ENCODE results near the gene CCDC134. TPM values are rescaled to one million over a fixed set of nuclear protein-coding genes. Genes with fewer than 3 reads are reported as not detected.

The CCDC134 gene
- total and polyA plus RNA-seq, 2 of the 13 experiments (the other 11 are each of a cell fraction or from before 2014, with no cell fraction given), result 4.8 to 17.4 TPM

- H3K36me3 ChIP-seq (replicated peaks in 1 of 2; ENCODE audit: control insufficient read depth in 1 of 2, insufficient read depth in 2 of 2, low read length in 2 of 2), result peaks cover 30 to 83% of the 10 kb centered on the region in 2 experiments
- FAIRE-seq (no peak), ATAC-seq (no peak), DNase-seq (ENCODE audit: low spot score) (no peak)
- H3K27me3 ChIP-seq (ENCODE audit: control insufficient read depth in 1 of 2, insufficient read depth in 2 of 2, low read length in 2 of 2), result no peaks in the 10 kb centered on the region
- no peak overlapping the region for H2AFZ ChIP-seq (ENCODE audit: low read length)
- in situ Hi-C loops (cut with HindIII; ENCODE audit: extremely low pct_ligation_motif_present, low pct_unique_long_range_greater_than_20kb) (no loop called here), intact Hi-C loops (cut with micrococcal nuclease; ENCODE audit: unreplicated experiment) (no loop called here)
- ChIA-PET POLR2A (no interaction called here), CTCF (ENCODE audit: low intra/inter-chr PET ratio, low total read pairs) (no interaction called here)
- no peak overlapping the region for H3K4me3 ChIP-seq (replicated peaks in 1 of 3; ENCODE audit: insufficient read depth in 1 of 3, low read depth in 2 of 3, low read length in 3 of 3)
- H3K79me2 ChIP-seq (ENCODE audit: insufficient read depth, low read length), result no peaks in the 10 kb centered on the region
- 91% methylated on average over 2 of the region's 2 CpGs for WGBS (ENCODE audit: low lambda C conversion rate)
- no peaks in the 10 kb centered on the region for H3K9me3 ChIP-seq (ENCODE audit: low read length)
- H3K4me2 ChIP-seq (ENCODE audit: low read depth, low read length), result no peak overlapping the region
- H3K9ac ChIP-seq (ENCODE audit: insufficient read depth, low read depth, low read length), result no peak overlapping the region
- no peak for TF ChIP-seq ZFP36 (IDR thresholded peaks at IDR 0.05; ENCODE audit: borderline replicate concordance, low read depth, low read length, partially characterized antibody)
- no peak for TF ChIP-seq ZKSCAN5 (CRISPR knock-in tag; IDR thresholded peaks at IDR 0.05)
- TF ChIP-seq KDM4B (CRISPR knock-in tag; IDR thresholded peaks at IDR 0.05), result no peak
- TF ChIP-seq NFE2L2 (IDR thresholded peaks at IDR 0.05; ENCODE audit: low read length), result no peak
- no peak for TF ChIP-seq ATRX (CRISPR knock-in tag; IDR thresholded peaks at IDR 0.05; ENCODE audit: borderline replicate concordance)
- no peak for TF ChIP-seq ATM (IDR thresholded peaks at IDR 0.05; ENCODE audit: borderline replicate concordance)
- TF ChIP-seq ZNF839 (CRISPR knock-in tag; IDR thresholded peaks at IDR 0.05; ENCODE audit: borderline replicate concordance), result no peak
- TF ChIP-seq POGZ (CRISPR knock-in tag; IDR thresholded peaks at IDR 0.05), result no peak
- TF ChIP-seq MAFG (CRISPR knock-in tag; IDR thresholded peaks at IDR 0.05), result no peak
- no peak for TF ChIP-seq HOXA3 (CRISPR knock-in tag; IDR thresholded peaks at IDR 0.05)
- TF ChIP-seq ZBED4 (CRISPR knock-in tag; IDR thresholded peaks at IDR 0.05; ENCODE audit: borderline replicate concordance), result no peak
- TF ChIP-seq NFE2 (CRISPR knock-in tag; IDR thresholded peaks at IDR 0.05), result no peak
- TF ChIP-seq BRCA1 (CRISPR knock-in tag; IDR thresholded peaks at IDR 0.05), result no peak
- no peak for TF ChIP-seq ZNF230 (CRISPR knock-in tag; IDR thresholded peaks at IDR 0.05)
- no peak for TF ChIP-seq PAF1 (CRISPR knock-in tag; IDR thresholded peaks at IDR 0.05)
- H3K27ac ChIP-seq (ENCODE audit: extremely low read length, insufficient read depth, low read length), result no peak overlapping the region
- no peaks in the 10 kb centered on the region for H3K4me1 ChIP-seq (ENCODE audit: insufficient read depth, low read length)
- H4K20me1 ChIP-seq (ENCODE audit: insufficient read depth, low read length), result no peaks in the 10 kb centered on the region
- BruUV-seq (replicated peaks), result no TSS peak
Observed at GRCh38 chr22:41874090-41874489, 73.6 kb downstream of the CCDC134 start.
